Lung (tissue), 12 donors: ENCODE data around the gene GNL3L. TPM values are rescaled to one million over a fixed set of nuclear protein-coding genes. Genes with fewer than 3 reads are reported as not detected.

Experiments
- ATAC-seq: fragments of 200-7000 bp; cut with Tn5 transposase; one replicate; pipeline ENCODE4 v1.9.1; 2020; ENCODE audit warnings: moderate number of reproducible peaks; ENCODE audit not compliant: insufficient read depth, low FRiP score
- DNase-seq, 3 donors: peaks; one replicate each; pipeline ENCODE4 v3.0.0-alpha.2; 2013 to 2017
- H3K27ac ChIP-seq, 2 donors: one replicate each; pipeline ENCODE4 v1.5.1; 2013; ENCODE audit warnings: mild to moderate bottlenecking in 2 of 2, moderate library complexity in 2 of 2, control low read depth in 1 of 2, inconsistent platforms in 1 of 2, low read depth in 1 of 2, low read length in 1 of 2
- H3K27me3 ChIP-seq, 3 donors: one replicate each; pipeline ENCODE4 v1.5.1; 2013; ENCODE audit warnings: low read length in 2 of 3; ENCODE audit not compliant: control insufficient read depth in 3 of 3, insufficient read depth in 3 of 3
- H3K36me3 ChIP-seq, 4 donors: one replicate each; pipeline ENCODE4 v1.5.1; 2013; ENCODE audit warnings: low read length in 4 of 4, mild to moderate bottlenecking in 1 of 4, moderate library complexity in 1 of 4; ENCODE audit not compliant: control insufficient read depth in 4 of 4, insufficient read depth in 4 of 4
- H3K4me1 ChIP-seq, 5 donors: one replicate each; pipeline ENCODE4 v1.5.1; 2013; ENCODE audit warnings: low read length in 5 of 5, mild to moderate bottlenecking in 2 of 5, moderate library complexity in 1 of 5; ENCODE audit not compliant: control insufficient read depth in 5 of 5, insufficient read depth in 5 of 5
- H3K4me3 ChIP-seq: one replicate; pipeline ENCODE4 v1.5.1; 2013; ENCODE audit warnings: mild to moderate bottlenecking, control low read depth, moderate library complexity
- H3K9ac ChIP-seq, 2 donors: one replicate each; pipeline ENCODE4 v1.5.1; 2013; ENCODE audit warnings: low read length in 2 of 2, control low read depth in 1 of 2; ENCODE audit not compliant: insufficient read depth in 1 of 2
- H3K9me3 ChIP-seq, 4 donors: one replicate each; pipeline ENCODE4 v1.5.1; 2013; ENCODE audit warnings: low read length in 3 of 4, mild to moderate bottlenecking in 1 of 4, moderate library complexity in 1 of 4; ENCODE audit not compliant: control insufficient read depth in 4 of 4, insufficient read depth in 3 of 4
- CTCF ChIP-seq: IDR thresholded peaks from 2 replicates; pipeline ENCODE4 v1.5.1; 2012; ENCODE audit warnings: mild to moderate bottlenecking; ENCODE audit errors: control extremely low read depth, extremely low read depth
- WGBS, 2 donors: extraction: QIAGEN DNeasy Blood & Tissue Kit; methylation state at CpG; one replicate each; pipeline ENCODE4 v1.1.7; 2013; 5-methylcytosine and 5-hydroxymethylcytosine counted together
- polyA plus RNA-seq, 2 donors: library from polyadenylated mRNA; stranded (reverse); fragments of 200-250 nt; gene quantifications; one replicate each; pipeline ENCODE4 v1.2.1, GENCODE V29; 2013
- total RNA-seq, 2 donors: library from RNA; depleted of rRNA in 1 of 2; stranded (reverse); fragments of >200 nt in 1 of 2; gene quantifications; one replicate each; pipeline ENCODE4 v1.2.1, GENCODE V29; 2014 to 2021
- donor health status: control.
- donor health status: control.
- donor health status: Bipolar disorder and iron deficiency.
- donor health status: healthy.
- donor health status: DM: yes; HTN: yes; CAD: no.

The GNL3L gene
- total and polyA plus RNA-seq, 4 donors, result 4.0 to 42.9 (median 23.1) TPM

DNA sequence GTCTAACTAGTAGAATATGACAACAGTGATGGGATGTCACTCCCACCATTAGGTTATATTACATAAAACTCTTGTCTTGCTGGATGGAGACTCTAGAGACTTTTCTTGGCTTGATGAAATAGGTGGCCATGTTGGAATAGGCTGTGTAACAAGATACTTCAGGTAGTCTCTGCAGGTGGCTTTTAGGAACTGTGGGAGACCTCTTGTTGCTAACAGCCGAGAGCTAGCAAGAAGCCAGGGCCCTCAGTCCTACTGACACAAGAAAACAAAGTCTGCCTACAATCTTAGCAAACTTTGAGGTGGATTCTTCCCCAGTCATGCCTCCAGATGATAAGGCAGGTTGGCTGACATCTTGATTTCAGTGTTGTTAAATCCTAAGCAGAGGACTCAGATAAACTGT is 72.5 kb downstream of the GNL3L start:
- TF ChIP-seq CTCF, result no peak
- no peaks in the 10 kb centered on the region for H3K9me3 ChIP-seq
- H3K27ac ChIP-seq, result no peak overlapping the region
- no peaks in the 10 kb centered on the region for H3K27me3 ChIP-seq
- ATAC-seq (no peak), DNase-seq (no peak)
- no peak overlapping the region for H3K4me3 ChIP-seq
- H3K36me3 ChIP-seq, result no peaks in the 10 kb centered on the region
- 73 to 89% methylated on average over 1 of the region's 1 CpG for WGBS, 2 donors
- no peaks in the 10 kb centered on the region for H3K4me1 ChIP-seq
- H3K9ac ChIP-seq, result no peak overlapping the region

Other genes with a start within 250 kb of the GNL3L start
- gene WNK3, start 172.2 kb upstream of the GNL3L start, total RNA-seq, result 1 to 10 TPM; 1.4 to 5.2 TPM
- gene WNK3, start 172.2 kb upstream of the GNL3L start, polyA plus RNA-seq, result under 1 TPM; 0.14 to 0.16 TPM
- 10 to 100 TPM; 21.0 to 33.6 TPM for gene TSR2, start 89.8 kb upstream of the GNL3L start, total RNA-seq
- 10 to 100 TPM; 32.2 to 39.5 TPM for gene TSR2, start 89.8 kb upstream of the GNL3L start, polyA plus RNA-seq
- 1 to 10 TPM; 3.6 to 6.4 TPM for gene FGD1, start 34.0 kb upstream of the GNL3L start, total RNA-seq
- gene FGD1, start 34.0 kb upstream of the GNL3L start, polyA plus RNA-seq, result 1 to 10 TPM; 1.3 to 1.4 TPM